HG03565 (cell line): ENCODE data around the gene C17orf50.
A peak's percentile ranks its signal among the peaks of the same experiment; 100 is the strongest.

Source experiments
- ATAC-seq: cut with Tn5 transposase; IDR thresholded peaks from one replicate; pipeline ENCODE4 v1.9.1; 2021; ENCODE audit warnings: mild to moderate bottlenecking, moderate library complexity; ENCODE audit not compliant: unreplicated experiment

Gene C17orf50

GRCh38 chr17:35780950-35781349 is 20.3 kb downstream of the C17orf50 start:
- ATAC-seq, result no peak

DNA sequence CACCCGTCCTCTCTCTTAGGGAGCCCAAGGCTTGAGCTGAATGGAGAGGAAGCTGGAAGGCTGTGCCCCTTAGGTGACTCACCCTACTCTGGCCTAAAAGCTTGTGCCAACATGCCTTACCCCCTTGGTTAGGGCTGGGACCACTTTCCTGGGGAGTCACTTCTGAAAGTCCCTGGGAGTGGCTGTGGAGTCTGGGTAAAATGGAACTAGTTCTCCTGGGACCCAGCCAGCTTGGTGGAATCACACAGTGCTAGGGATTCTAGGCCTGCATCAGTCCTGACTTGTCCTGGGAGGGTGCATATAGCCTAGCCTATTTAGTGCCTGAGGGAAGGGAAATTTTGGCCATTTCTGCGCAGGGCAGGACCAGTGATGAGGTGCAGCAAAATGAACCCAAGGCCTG is 24.2 kb downstream of the C17orf50 start:
- ATAC-seq, result no peak

DNA sequence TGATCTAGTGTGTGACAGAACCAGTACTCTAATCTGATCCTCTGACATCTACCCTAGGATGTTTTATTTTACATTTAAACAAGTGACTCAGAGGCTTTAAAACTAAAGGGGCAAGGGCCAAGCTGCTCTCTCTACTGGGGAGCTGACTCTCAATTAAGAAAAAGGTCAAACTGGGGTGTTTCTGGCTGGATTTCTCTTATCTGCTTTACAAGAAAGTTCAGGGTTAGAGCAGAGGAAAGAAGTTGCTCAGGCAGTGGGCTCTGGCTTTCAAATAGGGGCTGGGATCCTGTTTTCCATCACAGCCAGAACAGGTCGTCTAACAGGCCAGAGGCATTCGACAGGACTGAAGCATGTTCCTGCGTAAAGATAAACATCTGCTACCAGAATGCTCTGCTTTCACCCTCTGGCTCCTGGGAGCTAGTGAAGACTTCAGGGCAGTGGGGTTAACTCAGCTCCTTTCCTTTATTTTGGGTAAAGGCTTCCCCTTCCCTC is 26.3 kb downstream of the C17orf50 start:
- no peak for ATAC-seq

GRCh38 chr17:35788477-35789368 is 28.0 kb downstream of the C17orf50 start:
- no peak for ATAC-seq

DNA sequence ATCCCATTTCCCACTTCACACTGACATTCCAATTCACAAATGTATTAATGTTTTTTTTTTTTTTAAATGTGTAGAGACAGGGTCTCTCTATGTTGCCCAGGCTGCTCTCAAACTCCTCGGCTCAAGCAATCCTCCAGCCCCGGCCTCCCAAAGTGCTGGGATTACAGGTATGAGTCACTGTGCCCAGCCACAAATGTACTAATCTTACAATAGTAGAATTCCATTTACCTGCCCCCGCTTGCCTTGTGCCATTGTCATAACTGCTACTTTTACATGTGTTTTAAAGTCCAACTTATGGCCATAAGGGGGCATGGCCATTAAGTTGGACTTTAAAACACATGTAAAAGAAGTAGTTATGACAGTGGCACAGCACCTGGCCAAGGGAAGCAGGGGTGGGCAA is 30.2 kb downstream of the C17orf50 start:
- no peak for ATAC-seq

- no peak for ATAC-seq
Observed at GRCh38 chr17:35791681-35792350, 31.1 kb downstream of the C17orf50 start.

GRCh38 chr17:35793257-35793656 is 32.6 kb downstream of the C17orf50 start:
- ATAC-seq, result no peak

DNA sequence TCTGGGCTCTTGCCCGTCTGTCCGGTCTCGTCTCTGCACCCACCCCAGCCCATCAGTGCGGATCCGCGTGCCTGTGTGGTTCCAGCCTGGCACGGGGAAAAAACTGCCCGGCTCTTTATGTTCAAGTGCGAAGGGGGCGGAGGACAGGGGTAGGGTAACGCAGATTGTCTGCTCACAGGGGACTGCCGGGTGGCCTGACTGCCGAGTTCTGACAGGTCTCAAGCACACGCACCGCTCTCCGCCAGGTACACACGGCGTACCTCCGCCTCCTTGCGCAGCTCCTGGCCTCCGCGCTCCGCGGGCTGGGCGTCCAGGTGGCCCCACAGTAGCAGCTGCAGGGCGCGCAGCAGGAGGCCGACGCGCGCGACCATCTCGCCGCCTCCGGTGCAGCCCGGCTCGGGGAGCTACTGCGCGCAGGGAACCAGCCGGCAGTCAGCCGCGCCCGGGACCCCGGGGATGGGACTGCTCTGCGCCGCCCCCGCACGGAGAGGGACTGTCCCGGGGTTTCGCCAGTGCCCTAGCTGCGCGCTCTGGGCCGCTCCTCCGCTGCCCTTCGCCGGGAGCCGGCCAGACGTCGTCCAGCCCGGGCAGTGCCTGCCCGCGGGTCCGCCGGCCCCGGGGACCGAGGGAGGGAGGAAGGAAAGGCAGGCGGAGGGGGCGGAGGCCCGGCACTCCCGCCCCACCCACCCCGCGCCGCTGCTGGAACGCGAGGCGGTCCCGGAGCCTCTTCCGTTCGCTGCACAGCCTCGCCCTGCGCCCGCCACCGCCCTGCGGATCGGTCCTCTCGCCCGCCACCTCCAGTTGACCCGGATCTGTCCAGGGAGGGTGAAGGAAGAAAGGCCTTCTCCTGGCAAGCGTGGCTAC is 34.6 kb downstream of the C17orf50 start, which contains the start of gene MMP28:
Gene MMP28 (minus strand): TSS at position 635 of the 864 bp plus-strand sequence. CDS start 264 bp downstream, at position 371.
- no peak for ATAC-seq

DNA sequence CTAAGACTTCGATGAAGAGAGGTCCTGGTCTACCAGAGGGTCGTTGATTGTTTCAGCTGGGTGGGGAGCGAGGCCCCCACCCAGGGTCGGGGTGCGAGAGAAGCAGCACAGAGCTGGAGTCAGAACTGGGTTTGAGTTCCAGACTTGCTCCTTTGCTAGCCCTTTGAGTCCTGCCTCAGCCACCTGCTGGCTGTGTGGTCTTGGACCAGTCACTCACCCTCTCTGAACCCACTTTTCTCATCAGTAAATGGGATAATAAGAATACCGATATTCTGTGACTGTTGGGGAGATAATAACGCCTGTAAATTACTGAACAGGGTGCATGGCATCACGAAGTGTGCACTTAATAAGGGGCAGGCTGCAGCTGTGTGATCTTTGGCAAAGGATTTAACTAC is 35.2 kb downstream of the C17orf50 start:
- no peak for ATAC-seq

DNA sequence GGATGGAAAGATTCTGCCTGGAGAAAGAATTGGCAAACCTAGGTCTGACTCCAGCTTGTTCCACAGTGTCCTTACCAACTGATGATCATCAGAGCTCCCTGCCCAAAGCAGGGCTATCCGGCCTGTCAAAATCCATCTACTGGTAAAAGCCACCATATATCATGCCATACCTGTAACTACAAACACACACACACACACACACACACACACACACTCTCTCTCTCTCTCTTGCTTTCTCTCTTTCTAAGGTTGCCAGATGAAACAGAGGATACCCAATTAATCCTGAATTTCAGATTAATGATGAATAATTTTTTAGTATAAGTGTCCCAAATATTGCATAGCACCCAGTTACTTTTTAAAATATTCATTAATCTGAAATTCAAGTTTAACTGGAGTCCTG is 36.3 kb downstream of the C17orf50 start:
- no peak for ATAC-seq

DNA sequence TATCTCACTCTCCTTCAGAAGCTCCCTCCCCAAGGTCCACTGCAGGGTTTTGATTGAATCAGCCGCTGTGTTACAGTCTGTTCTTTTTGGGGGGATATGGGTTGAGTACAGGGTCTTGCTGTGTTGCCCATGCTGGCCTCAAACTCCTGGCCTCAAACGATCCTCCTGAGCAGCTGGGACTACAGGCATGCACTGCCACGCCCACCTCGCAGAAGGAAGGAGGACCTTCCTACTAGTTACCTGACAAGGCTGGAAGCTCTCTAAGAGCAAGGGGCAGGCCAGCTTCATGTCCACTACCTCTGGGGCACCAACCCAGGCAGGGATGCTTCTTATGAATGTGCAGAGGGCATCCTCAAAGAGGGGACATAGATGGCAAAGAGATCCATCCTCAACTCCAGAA is 36.7 kb downstream of the C17orf50 start:
- ATAC-seq, result no peak

GRCh38 chr17:35797918-35798317 is 37.2 kb downstream of the C17orf50 start:
- ATAC-seq, result no peak

DNA sequence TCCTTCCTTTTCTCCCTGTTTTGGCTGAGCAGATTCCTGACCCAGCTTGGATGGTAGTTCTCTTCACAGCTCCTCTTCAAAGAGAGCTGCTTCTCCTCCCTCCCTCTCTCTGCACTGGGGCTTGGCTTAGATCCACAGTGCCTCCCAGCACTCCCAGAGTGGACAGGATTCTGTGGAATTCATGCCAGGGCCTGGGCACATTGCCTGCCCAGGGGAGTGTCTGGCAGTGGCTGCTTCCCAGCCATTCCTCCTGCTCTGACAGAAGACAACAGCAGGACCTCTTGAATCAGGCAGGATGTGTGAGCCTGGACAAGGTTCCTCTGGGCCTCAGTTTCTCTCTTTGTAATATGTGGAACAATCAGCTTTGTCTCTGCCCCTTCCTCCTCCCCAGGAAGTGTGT is 39.3 kb downstream of the C17orf50 start:
- no peak for ATAC-seq

GRCh38 chr17:35801583-35802224 is 41.0 kb downstream of the C17orf50 start:
- ATAC-seq, result no peak

- no peak for ATAC-seq
Observed at GRCh38 chr17:35804658-35805192, 44.0 kb downstream of the C17orf50 start.

- ATAC-seq, result no peak
Observed at GRCh38 chr17:35807371-35808144, 46.9 kb downstream of the C17orf50 start.

DNA sequence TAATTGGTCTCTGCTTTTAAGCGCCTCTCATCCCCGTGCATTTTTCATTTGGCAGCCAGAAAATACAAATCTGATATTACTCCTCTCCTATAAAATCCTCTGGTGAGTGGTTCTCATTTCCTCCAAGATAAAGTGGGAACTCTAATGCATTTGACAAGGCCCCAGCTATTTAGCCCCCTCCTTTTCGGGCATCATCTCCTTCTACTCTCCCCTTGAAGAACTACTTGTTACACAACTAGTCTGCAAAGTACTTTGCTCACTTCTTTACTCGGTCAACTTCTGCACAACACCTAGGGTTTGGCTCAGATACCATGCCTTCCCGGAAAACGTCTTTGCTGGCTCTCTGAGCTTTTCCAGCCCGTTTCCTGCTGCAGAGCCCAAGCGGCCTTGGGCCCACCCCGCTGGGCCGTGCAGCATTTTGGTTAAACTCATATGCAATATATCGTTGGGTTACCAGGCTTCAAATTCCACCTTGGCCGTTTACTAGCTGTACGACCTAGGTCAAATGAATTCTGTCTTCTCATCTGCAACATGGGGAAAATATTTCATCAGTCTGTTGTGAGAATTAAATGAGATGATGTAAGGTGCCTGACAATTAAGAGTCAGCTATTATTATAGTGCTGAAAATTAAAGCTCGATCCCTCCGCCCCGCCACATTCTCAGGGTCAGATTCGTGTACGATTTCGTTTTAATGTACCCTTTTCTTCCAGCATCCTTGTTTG is 47.7 kb downstream of the C17orf50 start:
- no peak for ATAC-seq

GRCh38 chr17:35808962-35809854 is 48.5 kb downstream of the C17orf50 start, which contains the start of gene TAF15:
Gene TAF15 (plus strand): TSS chr17:35809484. CDS start chr17:35809570, 86 bp downstream.
- ATAC-seq, result peak; percentile 76
